ENCODE measurements around the gene SLC24A2. TPM values are rescaled to one million over a fixed set of nuclear protein-coding genes. Genes with fewer than 3 reads are reported as not detected.
A peak's percentile ranks its signal among the peaks of the same experiment; 100 is the strongest.

Gene SLC24A2
- polyA plus RNA-seq, 1 donor (not counting 4 experiments of a cell fraction or from before 2014, with no cell fraction given), result not detected

- Histone ChIP-seq H3K9me3 (ENCODE audit: control insufficient read depth, low read depth, low read length) (no peaks in the 10 kb centered on the region), H3K9me1 (ENCODE audit: control insufficient read depth, extremely low read depth, insufficient read depth, low read length) (peaks cover 4% of the 10 kb centered on the region), H3K4me1 (ENCODE audit: control insufficient read depth, extremely low read depth, insufficient read depth, low read length) (peaks cover 17% of the 10 kb centered on the region), H3K36me3 (ENCODE audit: control insufficient read depth in 2 of 2, extremely low read depth in 1 of 2, insufficient read depth in 2 of 2, low read length in 2 of 2) (no peaks in the 10 kb centered on the region), H3K4me3 (ENCODE audit: control insufficient read depth in 2 of 3, extremely low read depth in 1 of 3, insufficient read depth in 2 of 3, low read depth in 1 of 3, low read length in 3 of 3) (peak overlapping the region in 1 of 3 experiments; percentile 41), H4K20me1 (ENCODE audit: control insufficient read depth, extremely low read depth, insufficient read depth, low read length) (no peaks in the 10 kb centered on the region), H3K27ac (ENCODE audit: control insufficient read depth, insufficient read depth, low read length) (peak overlapping the region; percentile 58), H2AFZ (ENCODE audit: control insufficient read depth, low read length) (peak overlapping the region; percentile 28), H3K27me3 (ENCODE audit: control insufficient read depth, extremely low read depth, insufficient read depth, low read length) (no peaks in the 10 kb centered on the region), H3K9ac (ENCODE audit: control insufficient read depth, extremely low read depth, insufficient read depth, low read length) (no peak overlapping the region), H3K79me2 (ENCODE audit: control insufficient read depth, insufficient read depth, low read length) (no peaks in the 10 kb centered on the region), H3K4me2 (ENCODE audit: control insufficient read depth, extremely low read depth, insufficient read depth, low read depth, low read length) (peak overlapping the region; percentile 73)
- DNase-seq (ENCODE audit: low read depth, low spot score) (peak; percentile 41), FAIRE-seq (no peak)
- TF ChIP-seq CTCF (optimal IDR thresholded peaks at IDR 0.05 in 1 of 3, IDR thresholded peaks at IDR 0.05 in 1 of 3, conservative IDR thresholded peaks at IDR 0.05 in 1 of 3; ENCODE audit: extremely low read depth in 1 of 3, insufficient read depth in 2 of 3, low read length in 3 of 3) (peak in 2 of 3 experiments; percentile 15 to 75), EZH2 (IDR thresholded peaks at IDR 0.05; ENCODE audit: low read length) (no peak)
- dilution Hi-C loops (cut with MboI; ENCODE audit: extremely low pct_ligation_motif_present, low sequenced_read_pairs), result no loop called here
Measured at GRCh38 chr9:19769213-19769612, 19.6 kb downstream of the SLC24A2 start.

- no peaks in the 10 kb centered on the region for H3K36me3 ChIP-seq (ENCODE audit: control insufficient read depth in 2 of 2, extremely low read depth in 1 of 2, insufficient read depth in 2 of 2, low read length in 2 of 2)
- H4K20me1 ChIP-seq (ENCODE audit: control insufficient read depth, extremely low read depth, insufficient read depth, low read length), result no peaks in the 10 kb centered on the region
- no peaks in the 10 kb centered on the region for H3K9me3 ChIP-seq (ENCODE audit: control insufficient read depth, low read depth, low read length)
- peak overlapping the region; percentile 73 for H3K4me2 ChIP-seq (ENCODE audit: control insufficient read depth, extremely low read depth, insufficient read depth, low read depth, low read length)
- dilution Hi-C loops (cut with MboI; ENCODE audit: extremely low pct_ligation_motif_present, low sequenced_read_pairs), result no loop called here
- no peaks in the 10 kb centered on the region for H3K27me3 ChIP-seq (ENCODE audit: control insufficient read depth, extremely low read depth, insufficient read depth, low read length)
- H3K4me1 ChIP-seq (ENCODE audit: control insufficient read depth, extremely low read depth, insufficient read depth, low read length), result peaks cover 17% of the 10 kb centered on the region
- no peaks in the 10 kb centered on the region for H3K79me2 ChIP-seq (ENCODE audit: control insufficient read depth, insufficient read depth, low read length)
- no peak for TF ChIP-seq EZH2 (IDR thresholded peaks at IDR 0.05; ENCODE audit: low read length)
- no peak for TF ChIP-seq CTCF (optimal IDR thresholded peaks at IDR 0.05 in 1 of 3, IDR thresholded peaks at IDR 0.05 in 1 of 3, conservative IDR thresholded peaks at IDR 0.05 in 1 of 3; ENCODE audit: extremely low read depth in 1 of 3, insufficient read depth in 2 of 3, low read length in 3 of 3)
- H3K9ac ChIP-seq (ENCODE audit: control insufficient read depth, extremely low read depth, insufficient read depth, low read length), result no peak overlapping the region
- DNase-seq (ENCODE audit: low read depth, low spot score), result peak; percentile 17
- FAIRE-seq, result peak; percentile 97
- H3K4me3 ChIP-seq (ENCODE audit: control insufficient read depth in 2 of 3, extremely low read depth in 1 of 3, insufficient read depth in 2 of 3, low read depth in 1 of 3, low read length in 3 of 3), result peak overlapping the region in 1 of 3 experiments; percentile 41
- H3K9me1 ChIP-seq (ENCODE audit: control insufficient read depth, extremely low read depth, insufficient read depth, low read length), result peaks cover 4% of the 10 kb centered on the region
- H3K27ac ChIP-seq (ENCODE audit: control insufficient read depth, insufficient read depth, low read length), result peak overlapping the region; percentile 58
- peak overlapping the region; percentile 28 for H2AFZ ChIP-seq (ENCODE audit: control insufficient read depth, low read length)
Measured at GRCh38 chr9:19768798-19769197, 20.0 kb downstream of the SLC24A2 start.

All from keratinocyte (primary cell).